Breast epithelium (tissue), 3 donors: ENCODE measurements around the gene LRRN2.

ENCODE experiments used
- CTCF ChIP-seq, 3 donors: fragments of 450-650 bp; IDR thresholded peaks; one replicate each; pipeline ENCODE4 v1.5.1; 2016 to 2017; ENCODE audit warnings: antibody characterized with exemption in 3 of 3, mild to moderate bottlenecking in 3 of 3, moderate library complexity in 3 of 3
- POLR2AphosphoS5 ChIP-seq, 3 donors: sonication (generic); formaldehyde crosslinking; IDR thresholded peaks; one replicate each; pipeline ENCODE4 v1.6.1; 2017; ENCODE audit warnings: antibody characterized with exemption in 3 of 3

- TF ChIP-seq POLR2AphosphoS5 (IDR thresholded peaks at IDR 0.05): no peak
- TF ChIP-seq CTCF (IDR thresholded peaks at IDR 0.05): no peak
Observed at GRCh38 chr1:204688007-204688406, 2.5 kb upstream of the LRRN2 start.
